ENCODE results near the gene YPEL2.
"Not testable (repeated sequence)": the region's sequence is repeated elsewhere in the genome, so short reads cannot be mapped to it uniquely, and the experiment has no call there.

- TF ChIP-seq CTCF (IDR thresholded peaks at IDR 0.05 in 2 of 3, conservative IDR thresholded peaks at IDR 0.05 in 1 of 3; ENCODE audit: borderline replicate concordance in 1 of 3, insufficient read depth in 1 of 3, low read depth in 2 of 3, low read length in 2 of 3); REST (IDR thresholded peaks at IDR 0.05; ENCODE audit: low read depth); EZH2 (IDR thresholded peaks at IDR 0.05); ZNF274 (IDR thresholded peaks at IDR 0.05; ENCODE audit: low read depth, low read length); EZH2phosphoT487 (IDR thresholded peaks at IDR 0.05; ENCODE audit: borderline replicate concordance); RAD21 (IDR thresholded peaks at IDR 0.05; ENCODE audit: low read depth); POLR2A (IDR thresholded peaks at IDR 0.05; ENCODE audit: borderline replicate concordance, extremely low read depth, insufficient read depth, insufficient read length); YY1 (IDR thresholded peaks at IDR 0.05; ENCODE audit: extremely low read depth, insufficient replicate concordance, low read depth, low read length); JUND (IDR thresholded peaks at IDR 0.05); CEBPB (IDR thresholded peaks at IDR 0.05; ENCODE audit: low read depth); SIN3A (IDR thresholded peaks at IDR 0.05; ENCODE audit: low read depth): not testable (repeated sequence)
- TF ChIP-seq, protein P1, sequence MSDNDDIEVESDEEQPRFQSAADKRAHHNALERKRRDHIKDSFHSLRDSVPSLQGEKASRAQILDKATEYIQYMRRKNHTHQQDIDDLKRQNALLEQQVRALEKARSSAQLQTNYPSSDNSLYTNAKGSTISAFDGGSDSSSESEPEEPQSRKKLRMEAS (IDR thresholded peaks at IDR 0.05), result not testable (repeated sequence)
Measured at GRCh38 chr17:59311521-59311920, 19.9 kb upstream of the YPEL2 start.

All from HCT116 (cell line).